ENCODE data around the gene FMO5. TPM values are rescaled to one million over a fixed set of nuclear protein-coding genes. Genes with fewer than 3 reads are reported as not detected.

Gene FMO5
- total RNA-seq, 1 experiment from 2014 or later, result 2.8 TPM

DNA sequence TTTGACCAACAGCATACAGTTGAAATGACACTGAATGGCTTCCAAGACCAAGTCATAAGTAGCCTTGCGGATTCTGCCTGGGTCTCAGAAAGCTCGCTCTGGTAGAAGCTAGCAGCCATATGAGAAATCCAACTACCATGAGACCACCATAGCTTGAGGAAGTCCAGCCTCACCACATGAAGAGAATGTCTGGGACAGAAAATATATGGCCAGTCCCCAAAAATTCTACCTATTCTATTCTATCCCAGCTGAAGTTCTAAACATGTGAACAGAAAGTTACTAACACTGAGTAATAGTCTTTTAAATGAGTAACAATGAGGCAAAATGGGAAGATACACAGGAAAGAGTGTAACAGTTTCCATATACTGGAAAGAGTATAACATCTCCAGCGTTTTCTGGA is 9.0 kb downstream of the FMO5 start:
- Histone ChIP-seq H3K4me1 (ENCODE audit: insufficient read depth, low read length) (peaks cover 8% of the 10 kb centered on the region), H3K27ac (ENCODE audit: low read length) (no peak overlapping the region), H3K4me2 (ENCODE audit: low read length) (no peak overlapping the region), H3K9me2 (replicated peaks; ENCODE audit: low read length) (no peaks in the 10 kb centered on the region), H3K9me3 (ENCODE audit: low read length) (no peaks in the 10 kb centered on the region), H2AFZ (ENCODE audit: low read length) (no peak overlapping the region), H3K36me3 (ENCODE audit: low read depth, low read length) (no peaks in the 10 kb centered on the region), H4K20me1 (ENCODE audit: low read length) (no peaks in the 10 kb centered on the region), H3F3A (ENCODE audit: low read length, unreplicated experiment) (no peaks in the 10 kb centered on the region), H3K9ac (ENCODE audit: low read length) (no peak overlapping the region), H3K27me3 (ENCODE audit: low read length) (no peaks in the 10 kb centered on the region), H3K4me3 (ENCODE audit: low read length) (no peak overlapping the region), H3K79me2 (ENCODE audit: low read length) (no peaks in the 10 kb centered on the region)
- ChIA-PET CTCF (no interaction called here), POLR2A (ENCODE audit: unreplicated experiment) (no interaction called here)
- no TSS peak for BruUV-seq (replicated peaks)
- no peak for ATAC-seq
- no peak for DNase-seq
- TF ChIP-seq, protein P1, sequence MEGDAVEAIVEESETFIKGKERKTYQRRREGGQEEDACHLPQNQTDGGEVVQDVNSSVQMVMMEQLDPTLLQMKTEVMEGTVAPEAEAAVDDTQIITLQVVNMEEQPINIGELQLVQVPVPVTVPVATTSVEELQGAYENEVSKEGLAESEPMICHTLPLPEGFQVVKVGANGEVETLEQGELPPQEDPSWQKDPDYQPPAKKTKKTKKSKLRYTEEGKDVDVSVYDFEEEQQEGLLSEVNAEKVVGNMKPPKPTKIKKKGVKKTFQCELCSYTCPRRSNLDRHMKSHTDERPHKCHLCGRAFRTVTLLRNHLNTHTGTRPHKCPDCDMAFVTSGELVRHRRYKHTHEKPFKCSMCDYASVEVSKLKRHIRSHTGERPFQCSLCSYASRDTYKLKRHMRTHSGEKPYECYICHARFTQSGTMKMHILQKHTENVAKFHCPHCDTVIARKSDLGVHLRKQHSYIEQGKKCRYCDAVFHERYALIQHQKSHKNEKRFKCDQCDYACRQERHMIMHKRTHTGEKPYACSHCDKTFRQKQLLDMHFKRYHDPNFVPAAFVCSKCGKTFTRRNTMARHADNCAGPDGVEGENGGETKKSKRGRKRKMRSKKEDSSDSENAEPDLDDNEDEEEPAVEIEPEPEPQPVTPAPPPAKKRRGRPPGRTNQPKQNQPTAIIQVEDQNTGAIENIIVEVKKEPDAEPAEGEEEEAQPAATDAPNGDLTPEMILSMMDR (conservative IDR thresholded peaks at IDR 0.05; ENCODE audit: low read depth, low read length), result no peak
- TF ChIP-seq EZH2 (IDR thresholded peaks at IDR 0.05; ENCODE audit: low read length, unreplicated experiment), result no peak
- TF ChIP-seq EZH2phosphoT487 (IDR thresholded peaks at IDR 0.05; ENCODE audit: borderline replicate concordance, low read length), result no peak
- intact Hi-C loops (cut with micrococcal nuclease), result no loop called here

GRCh38 chr1:147215540-147215916 is 9.6 kb downstream of the FMO5 start:
- Histone ChIP-seq H3K9me2 (replicated peaks; ENCODE audit: low read length) (no peaks in the 10 kb centered on the region), H3K9me3 (ENCODE audit: low read length) (no peaks in the 10 kb centered on the region), H3K79me2 (ENCODE audit: low read length) (no peaks in the 10 kb centered on the region), H3K27me3 (ENCODE audit: low read length) (no peaks in the 10 kb centered on the region), H4K20me1 (ENCODE audit: low read length) (no peaks in the 10 kb centered on the region), H3K4me2 (ENCODE audit: low read length) (no peak overlapping the region), H3K4me3 (ENCODE audit: low read length) (no peak overlapping the region), H3K27ac (ENCODE audit: low read length) (no peak overlapping the region), H3K4me1 (ENCODE audit: insufficient read depth, low read length) (peaks cover 8% of the 10 kb centered on the region), H3F3A (ENCODE audit: low read length, unreplicated experiment) (no peaks in the 10 kb centered on the region), H3K9ac (ENCODE audit: low read length) (no peak overlapping the region), H2AFZ (ENCODE audit: low read length) (no peak overlapping the region), H3K36me3 (ENCODE audit: low read depth, low read length) (no peaks in the 10 kb centered on the region)
- no peak for TF ChIP-seq EZH2phosphoT487 (IDR thresholded peaks at IDR 0.05; ENCODE audit: borderline replicate concordance, low read length)
- TF ChIP-seq, protein P1 (conservative IDR thresholded peaks at IDR 0.05; ENCODE audit: low read depth, low read length), result no peak
- no peak for TF ChIP-seq EZH2 (IDR thresholded peaks at IDR 0.05; ENCODE audit: low read length, unreplicated experiment)
- DNase-seq (no peak), ATAC-seq (peak; percentile 22; the same call in 1 of the 2 replicates)
- BruUV-seq (replicated peaks), result no TSS peak
- ChIA-PET POLR2A (ENCODE audit: unreplicated experiment) (no interaction called here), CTCF (no interaction called here)
- intact Hi-C loops (cut with micrococcal nuclease), result no loop called here

GRCh38 chr1:147214842-147215539 is 10.1 kb downstream of the FMO5 start:
- no peak overlapping the region for H3K4me2 ChIP-seq (ENCODE audit: low read length)
- H3K27me3 ChIP-seq (ENCODE audit: low read length), result no peaks in the 10 kb centered on the region
- ChIA-PET POLR2A (ENCODE audit: unreplicated experiment) (no interaction called here), CTCF (no interaction called here)
- H3K36me3 ChIP-seq (ENCODE audit: low read depth, low read length), result no peaks in the 10 kb centered on the region
- no peaks in the 10 kb centered on the region for H3K79me2 ChIP-seq (ENCODE audit: low read length)
- H3K4me1 ChIP-seq (ENCODE audit: insufficient read depth, low read length), result peaks cover 8% of the 10 kb centered on the region
- no peak overlapping the region for H2AFZ ChIP-seq (ENCODE audit: low read length)
- H3K9me3 ChIP-seq (ENCODE audit: low read length), result no peaks in the 10 kb centered on the region
- BruUV-seq (replicated peaks), result no TSS peak
- DNase-seq (no peak), ATAC-seq (peak; percentile 55)
- no peak overlapping the region for H3K9ac ChIP-seq (ENCODE audit: low read length)
- no peaks in the 10 kb centered on the region for H4K20me1 ChIP-seq (ENCODE audit: low read length)
- no peaks in the 10 kb centered on the region for H3F3A ChIP-seq (ENCODE audit: low read length, unreplicated experiment)
- no peaks in the 10 kb centered on the region for H3K9me2 ChIP-seq (replicated peaks; ENCODE audit: low read length)
- no peak overlapping the region for H3K4me3 ChIP-seq (ENCODE audit: low read length)
- intact Hi-C loops (cut with micrococcal nuclease), result no loop called here
- H3K27ac ChIP-seq (ENCODE audit: low read length), result no peak overlapping the region
- no peak for TF ChIP-seq EZH2 (IDR thresholded peaks at IDR 0.05; ENCODE audit: low read length, unreplicated experiment)
- TF ChIP-seq, protein P1 (conservative IDR thresholded peaks at IDR 0.05; ENCODE audit: low read depth, low read length), result no peak
- no peak for TF ChIP-seq EZH2phosphoT487 (IDR thresholded peaks at IDR 0.05; ENCODE audit: borderline replicate concordance, low read length)
